Measurements from ENCODE around the gene OLFML2A.
A peak's percentile ranks its signal among the peaks of the same experiment; 100 is the strongest.

The OLFML2A gene

DNA sequence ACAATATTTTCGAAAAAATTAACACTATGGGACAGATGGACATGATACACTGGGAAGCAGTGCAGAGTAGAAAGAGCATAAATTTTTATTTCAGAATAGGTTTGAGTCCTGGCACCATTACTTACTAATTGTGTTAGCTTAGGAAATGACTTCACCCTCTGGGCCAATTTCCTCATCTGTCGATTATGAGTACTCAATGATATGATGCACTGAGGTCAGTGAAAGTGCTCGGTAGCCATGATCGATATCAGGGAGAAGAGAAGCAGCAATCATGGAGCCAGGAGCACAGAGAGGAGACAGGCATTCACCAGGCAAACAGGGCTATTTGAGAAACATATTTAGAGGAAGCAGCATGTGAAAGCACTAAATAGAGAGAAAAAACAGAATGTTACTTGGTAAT lies 35.3 kb upstream of the OLFML2A start:
- H3K14ac ChIP-seq (ENCODE audit: low read length in 2 of 2), result no peak overlapping the region
- no peaks in the 10 kb centered on the region for H3K9me3 ChIP-seq (ENCODE audit: control insufficient read depth, low read length)
- H3K18ac ChIP-seq (ENCODE audit: low read depth in 1 of 2, low read length in 2 of 2), result no peak overlapping the region
- DNase-seq, result no peak
- H2BK12ac ChIP-seq (ENCODE audit: low read length in 2 of 2), result no peak overlapping the region
- H3K9ac ChIP-seq (ENCODE audit: low read length), result no peak overlapping the region
- H2BK15ac ChIP-seq (ENCODE audit: low read depth, poor library complexity, severe bottlenecking), result no peak overlapping the region
- H2BK5ac ChIP-seq (ENCODE audit: low read depth, low read length, poor library complexity, severe bottlenecking), result no peak overlapping the region
- H3K79me1 ChIP-seq (replicated peaks; ENCODE audit: low read length, poor library complexity, severe bottlenecking), result peaks cover 14% of the 10 kb centered on the region
- WGBS, result 84% methylated on average over 4 of the region's 4 CpGs
- no peak overlapping the region for H3K4me3 ChIP-seq (ENCODE audit: insufficient read depth in 1 of 2, low read depth in 1 of 2, low read length in 2 of 2)
- no peak overlapping the region for H2BK120ac ChIP-seq (ENCODE audit: low read depth, low read length)
- H2AFZ ChIP-seq (ENCODE audit: low read depth, low read length), result no peak overlapping the region
- H4K8ac ChIP-seq (ENCODE audit: low read length), result no peak overlapping the region
- H3K23ac ChIP-seq (ENCODE audit: low read length in 2 of 2), result no peak overlapping the region
- no peak overlapping the region for H4K91ac ChIP-seq (ENCODE audit: low read length)
- no peaks in the 10 kb centered on the region for H3K27me3 ChIP-seq (ENCODE audit: control insufficient read depth in 1 of 2, insufficient read depth in 1 of 2, low read length in 2 of 2)
- peaks cover 2% of the 10 kb centered on the region for H3K4me1 ChIP-seq (ENCODE audit: control insufficient read depth, insufficient read depth, low read depth, low read length)
- H3K36me3 ChIP-seq (ENCODE audit: control insufficient read depth in 1 of 2, insufficient read depth in 2 of 2, low read depth in 1 of 2, low read length in 2 of 2), result peaks cover 0 to 2% of the 10 kb centered on the region in 2 experiments
- no peak overlapping the region for H3K27ac ChIP-seq (ENCODE audit: low read length, poor library complexity, severe bottlenecking)
- H3K4me2 ChIP-seq (ENCODE audit: low read length, poor library complexity, severe bottlenecking), result no peak overlapping the region
- no peak overlapping the region for H3K4ac ChIP-seq (ENCODE audit: low read depth in 1 of 2, low read length in 2 of 2)
- no peak overlapping the region for H2AK5ac ChIP-seq (ENCODE audit: low read length, severe bottlenecking)

DNA sequence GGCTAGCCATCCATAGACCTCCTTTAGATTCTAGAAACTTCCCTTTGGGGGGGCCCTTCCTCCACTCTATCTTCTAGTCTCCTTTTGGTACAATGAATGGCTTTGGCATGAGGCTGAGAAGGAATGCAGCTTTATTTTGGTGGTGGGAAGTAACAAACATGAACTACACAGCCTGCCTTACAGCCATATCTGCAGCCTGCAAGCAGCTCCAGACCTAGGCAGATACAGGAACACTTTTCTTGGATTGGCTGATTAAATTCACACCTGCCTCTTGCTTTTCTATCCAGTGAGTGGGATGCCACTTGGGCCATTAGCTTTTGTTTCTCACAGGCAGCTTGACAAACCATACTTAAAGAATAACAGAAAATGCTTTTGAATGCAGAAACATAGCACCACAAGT lies 34.0 kb upstream of the OLFML2A start:
- H2AK5ac ChIP-seq (ENCODE audit: low read length, severe bottlenecking), result no peak overlapping the region

DNA sequence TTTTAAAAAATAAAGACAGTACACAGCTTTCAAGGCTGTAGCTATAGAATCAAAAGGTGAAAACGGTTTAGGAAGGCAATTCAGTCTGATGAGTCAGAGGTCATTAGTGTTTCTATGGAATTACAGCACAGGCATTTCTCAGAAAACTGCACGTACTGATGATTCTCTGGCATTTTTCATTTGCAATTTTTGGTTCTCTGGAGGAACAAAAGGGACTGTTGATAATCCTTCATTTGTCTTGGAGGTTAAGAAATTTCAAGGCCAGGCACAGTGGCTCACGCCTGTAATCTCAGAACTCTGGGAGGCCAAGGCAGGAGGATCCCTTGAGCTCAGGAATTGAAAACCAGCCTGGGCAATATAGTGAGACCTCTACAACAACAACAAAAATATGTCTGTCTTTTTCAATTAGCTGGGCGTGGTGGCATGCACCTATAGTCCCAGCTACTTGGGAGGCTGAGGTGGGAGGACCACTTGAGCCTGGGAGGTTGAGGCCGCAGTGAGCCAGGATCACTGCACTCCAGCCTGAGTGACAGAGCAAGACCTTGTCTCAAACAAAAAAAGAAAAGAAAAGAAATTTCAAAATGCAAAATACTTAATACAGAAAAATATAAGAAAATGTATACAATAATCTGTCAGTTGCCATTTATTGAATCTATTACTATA lies 33.1 kb upstream of the OLFML2A start:
- Histone ChIP-seq H3K4me3 (ENCODE audit: insufficient read depth in 1 of 2, low read depth in 1 of 2, low read length in 2 of 2) (no peak overlapping the region), H3K18ac (ENCODE audit: low read depth in 1 of 2, low read length in 2 of 2) (no peak overlapping the region), H3K4ac (ENCODE audit: low read depth in 1 of 2, low read length in 2 of 2) (no peak overlapping the region), H4K91ac (ENCODE audit: low read length) (no peak overlapping the region), H3K9me3 (ENCODE audit: control insufficient read depth, low read length) (no peaks in the 10 kb centered on the region), H3K9ac (ENCODE audit: low read length) (no peak overlapping the region), H3K4me1 (ENCODE audit: control insufficient read depth, insufficient read depth, low read depth, low read length) (peaks cover 2% of the 10 kb centered on the region), H3K27ac (ENCODE audit: low read length, poor library complexity, severe bottlenecking) (peak overlapping the region; percentile 83), H3K4me2 (ENCODE audit: low read length, poor library complexity, severe bottlenecking) (no peak overlapping the region), H4K8ac (ENCODE audit: low read length) (no peak overlapping the region), H2BK5ac (ENCODE audit: low read depth, low read length, poor library complexity, severe bottlenecking) (no peak overlapping the region), H2AK5ac (ENCODE audit: low read length, severe bottlenecking) (no peak overlapping the region), H2BK12ac (ENCODE audit: low read length in 2 of 2) (no peak overlapping the region), H3K36me3 (ENCODE audit: control insufficient read depth in 1 of 2, insufficient read depth in 2 of 2, low read depth in 1 of 2, low read length in 2 of 2) (peaks cover 0 to 2% of the 10 kb centered on the region in 2 experiments), H3K14ac (ENCODE audit: low read length in 2 of 2) (no peak overlapping the region), H2BK120ac (ENCODE audit: low read depth, low read length) (no peak overlapping the region), H3K23ac (ENCODE audit: low read length in 2 of 2) (no peak overlapping the region), H2AFZ (ENCODE audit: low read depth, low read length) (no peak overlapping the region), H2BK15ac (ENCODE audit: low read depth, poor library complexity, severe bottlenecking) (no peak overlapping the region), H3K79me1 (replicated peaks; ENCODE audit: low read length, poor library complexity, severe bottlenecking) (peaks cover 15% of the 10 kb centered on the region), H3K27me3 (ENCODE audit: control insufficient read depth in 1 of 2, insufficient read depth in 1 of 2, low read length in 2 of 2) (no peaks in the 10 kb centered on the region)
- 53% methylated on average over 4 of the region's 5 CpGs for WGBS
- no peak for DNase-seq

More for the DNA sequence above, 34.0 kb upstream of the OLFML2A start:
- no peak for DNase-seq
- Histone ChIP-seq H2BK15ac (ENCODE audit: low read depth, poor library complexity, severe bottlenecking) (no peak overlapping the region), H3K27ac (ENCODE audit: low read length, poor library complexity, severe bottlenecking) (peak overlapping the region; percentile 25), H3K4me1 (ENCODE audit: control insufficient read depth, insufficient read depth, low read depth, low read length) (peaks cover 2% of the 10 kb centered on the region), H4K8ac (ENCODE audit: low read length) (no peak overlapping the region), H3K4me3 (ENCODE audit: insufficient read depth in 1 of 2, low read depth in 1 of 2, low read length in 2 of 2) (no peak overlapping the region), H3K36me3 (ENCODE audit: control insufficient read depth in 1 of 2, insufficient read depth in 2 of 2, low read depth in 1 of 2, low read length in 2 of 2) (peaks cover 0 to 2% of the 10 kb centered on the region in 2 experiments), H3K14ac (ENCODE audit: low read length in 2 of 2) (no peak overlapping the region), H2BK5ac (ENCODE audit: low read depth, low read length, poor library complexity, severe bottlenecking) (peak overlapping the region; percentile 0), H3K79me1 (replicated peaks; ENCODE audit: low read length, poor library complexity, severe bottlenecking) (peaks cover 15% of the 10 kb centered on the region), H2BK12ac (ENCODE audit: low read length in 2 of 2) (no peak overlapping the region), H2AFZ (ENCODE audit: low read depth, low read length) (no peak overlapping the region), H3K4ac (ENCODE audit: low read depth in 1 of 2, low read length in 2 of 2) (no peak overlapping the region), H3K23ac (ENCODE audit: low read length in 2 of 2) (no peak overlapping the region), H4K91ac (ENCODE audit: low read length) (no peak overlapping the region), H3K9ac (ENCODE audit: low read length) (no peak overlapping the region), H3K4me2 (ENCODE audit: low read length, poor library complexity, severe bottlenecking) (no peak overlapping the region), H3K9me3 (ENCODE audit: control insufficient read depth, low read length) (no peaks in the 10 kb centered on the region), H2BK120ac (ENCODE audit: low read depth, low read length) (no peak overlapping the region), H3K18ac (ENCODE audit: low read depth in 1 of 2, low read length in 2 of 2) (no peak overlapping the region), H3K27me3 (ENCODE audit: control insufficient read depth in 1 of 2, insufficient read depth in 1 of 2, low read length in 2 of 2) (no peaks in the 10 kb centered on the region)

DNA sequence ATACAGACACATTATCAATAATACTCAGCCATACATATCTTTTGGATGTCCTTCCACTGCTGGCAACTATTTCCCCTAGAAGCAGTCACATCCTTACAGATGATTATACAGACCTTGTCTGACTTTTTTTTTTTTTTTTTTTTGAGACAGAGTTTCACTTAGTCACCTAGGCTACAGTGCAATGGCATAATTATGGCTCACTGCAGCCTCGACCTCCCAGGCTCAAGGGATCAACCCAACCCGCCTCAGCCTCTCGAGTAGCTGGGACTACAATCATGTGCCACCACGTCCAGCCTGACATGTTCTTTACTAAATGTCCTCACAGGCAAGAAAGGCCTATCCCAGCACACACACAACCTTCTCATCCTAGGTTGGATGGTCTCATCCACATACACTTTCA lies 29.9 kb upstream of the OLFML2A start:
- no peak overlapping the region for H3K4me3 ChIP-seq (ENCODE audit: insufficient read depth in 1 of 2, low read depth in 1 of 2, low read length in 2 of 2)
- H4K91ac ChIP-seq (ENCODE audit: low read length), result no peak overlapping the region
- no peak overlapping the region for H2AK5ac ChIP-seq (ENCODE audit: low read length, severe bottlenecking)
- H3K9ac ChIP-seq (ENCODE audit: low read length), result no peak overlapping the region
- H3K4me1 ChIP-seq (ENCODE audit: control insufficient read depth, insufficient read depth, low read depth, low read length), result peaks cover 2% of the 10 kb centered on the region
- no peak overlapping the region for H3K27ac ChIP-seq (ENCODE audit: low read length, poor library complexity, severe bottlenecking)
- no peak overlapping the region for H4K8ac ChIP-seq (ENCODE audit: low read length)
- H3K4me2 ChIP-seq (ENCODE audit: low read length, poor library complexity, severe bottlenecking), result no peak overlapping the region
- H3K23ac ChIP-seq (ENCODE audit: low read length in 2 of 2), result no peak overlapping the region
- no peak overlapping the region for H3K14ac ChIP-seq (ENCODE audit: low read length in 2 of 2)
- WGBS, result 83% methylated on average over 4 of the region's 4 CpGs
- no peak overlapping the region for H3K4ac ChIP-seq (ENCODE audit: low read depth in 1 of 2, low read length in 2 of 2)
- DNase-seq, result no peak
- no peak overlapping the region for H2AFZ ChIP-seq (ENCODE audit: low read depth, low read length)
- H3K18ac ChIP-seq (ENCODE audit: low read depth in 1 of 2, low read length in 2 of 2), result no peak overlapping the region
- H2BK15ac ChIP-seq (ENCODE audit: low read depth, poor library complexity, severe bottlenecking), result no peak overlapping the region
- H3K79me1 ChIP-seq (replicated peaks; ENCODE audit: low read length, poor library complexity, severe bottlenecking), result peaks cover 13% of the 10 kb centered on the region
- no peak overlapping the region for H2BK5ac ChIP-seq (ENCODE audit: low read depth, low read length, poor library complexity, severe bottlenecking)
- no peak overlapping the region for H2BK120ac ChIP-seq (ENCODE audit: low read depth, low read length)
- no peaks in the 10 kb centered on the region for H3K9me3 ChIP-seq (ENCODE audit: control insufficient read depth, low read length)
- H3K36me3 ChIP-seq (ENCODE audit: control insufficient read depth in 1 of 2, insufficient read depth in 2 of 2, low read depth in 1 of 2, low read length in 2 of 2), result no peaks in the 10 kb centered on the region
- no peak overlapping the region for H2BK12ac ChIP-seq (ENCODE audit: low read length in 2 of 2)
- no peaks in the 10 kb centered on the region for H3K27me3 ChIP-seq (ENCODE audit: control insufficient read depth in 1 of 2, insufficient read depth in 1 of 2, low read length in 2 of 2)
